Measurements from ENCODE around the gene ABCA4. TPM values are rescaled to one million over a fixed set of nuclear protein-coding genes. Genes with fewer than 3 reads are reported as not detected.

ABCA4 gene
- total and polyA plus RNA-seq, 2 of the 8 experiments (the other 6 are each of a cell fraction or from before 2014, with no cell fraction given), result 0.06 TPM; not detected in 1

DNA sequence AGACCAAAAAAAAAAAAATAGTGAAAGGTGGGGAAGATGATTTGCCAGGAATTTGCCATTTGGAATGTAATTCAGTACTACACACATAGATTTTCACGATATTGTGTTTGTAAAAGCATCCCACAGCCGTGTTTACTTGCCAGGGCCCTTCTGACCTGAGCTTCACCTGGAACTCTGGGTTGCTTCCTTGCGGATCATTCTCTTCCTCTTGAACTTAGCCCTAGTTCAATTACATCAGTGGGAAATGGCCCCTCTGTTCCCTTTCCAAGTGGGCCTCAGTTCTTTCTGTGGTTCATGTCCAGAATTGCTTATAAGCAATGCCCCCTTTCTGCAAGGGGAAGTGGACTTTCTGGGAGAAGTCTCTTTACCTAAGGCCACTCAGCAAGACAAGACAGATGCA lies 41.0 kb downstream of the ABCA4 start (continued):
- TF ChIP-seq JUN (IDR thresholded peaks at IDR 0.05; ENCODE audit: low read depth, low read length) (no peak), RNF2 (IDR thresholded peaks at IDR 0.05; ENCODE audit: borderline replicate concordance, low read depth, low read length, missing control alignments, poor library complexity, severe bottlenecking) (no peak), POLR2AphosphoS5 (IDR thresholded peaks at IDR 0.05; ENCODE audit: low read depth, low read length) (no peak), RAD21 (IDR thresholded peaks at IDR 0.05 in 1 of 2, conservative IDR thresholded peaks at IDR 0.05 in 1 of 2; ENCODE audit: low read depth in 2 of 2, low read length in 2 of 2) (no peak), SP1 (IDR thresholded peaks at IDR 0.05; ENCODE audit: low read depth, low read length) (no peak), RFX5 (IDR thresholded peaks at IDR 0.05; ENCODE audit: borderline replicate concordance, low read depth, low read length) (no peak), SIRT6 (IDR thresholded peaks at IDR 0.05; ENCODE audit: low read length) (no peak)
- TF ChIP-seq, protein P1, sequence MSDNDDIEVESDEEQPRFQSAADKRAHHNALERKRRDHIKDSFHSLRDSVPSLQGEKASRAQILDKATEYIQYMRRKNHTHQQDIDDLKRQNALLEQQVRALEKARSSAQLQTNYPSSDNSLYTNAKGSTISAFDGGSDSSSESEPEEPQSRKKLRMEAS (IDR thresholded peaks at IDR 0.05), result no peak
